HT1080 (cell line): ENCODE results near the gene DISC1. TPM values are rescaled to one million over a fixed set of nuclear protein-coding genes. Genes with fewer than 3 reads are reported as not detected.

Experiments
- DNase-seq: peaks from one replicate; pipeline ENCODE4 v3.0.0-alpha.2; 2015; ENCODE audit warnings: low read depth
- total RNA-seq: library from RNA; depleted of rRNA; stranded (reverse); fragments of >200 nt; shearing (Covaris generic); gene quantifications from 2 replicates; pipeline ENCODE4 v1.2.3, GENCODE V29; 2014

DISC1 gene
- total RNA-seq, 1 experiment from 2014 or later: 5.5 TPM

GRCh38 chr1:231806623-231807495, 180.3 kb downstream of the DISC1 start:
- DNase-seq: peak; percentile 45

DNA sequence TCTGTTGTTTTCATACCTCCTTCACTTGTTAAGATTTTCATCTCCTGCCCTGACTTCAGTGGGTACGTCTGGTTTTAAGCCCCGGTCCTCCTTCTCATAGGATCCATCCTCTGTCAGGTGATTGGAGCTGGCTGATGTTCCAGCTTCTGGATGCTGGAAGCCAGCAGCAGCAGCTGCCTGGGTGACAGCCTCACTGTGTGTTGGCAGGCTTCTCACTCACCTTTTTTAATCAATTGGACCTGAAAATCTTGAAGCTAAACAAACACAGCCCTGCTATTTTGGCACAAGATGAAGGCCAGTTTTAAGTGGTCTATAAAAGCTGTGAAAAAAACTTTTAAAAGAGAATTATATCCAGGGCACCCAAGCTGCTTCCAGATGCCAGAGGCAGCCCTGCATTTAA, 181.0 kb downstream of the DISC1 start:
- DNase-seq: no peak

GRCh38 chr1:231808116-231808515, 181.5 kb downstream of the DISC1 start:
- DNase-seq: no peak

- peak; percentile 89 for DNase-seq
These were observed 182.4 kb downstream of the DISC1 start for GRCh38 chr1:231808990-231809389.

DNA sequence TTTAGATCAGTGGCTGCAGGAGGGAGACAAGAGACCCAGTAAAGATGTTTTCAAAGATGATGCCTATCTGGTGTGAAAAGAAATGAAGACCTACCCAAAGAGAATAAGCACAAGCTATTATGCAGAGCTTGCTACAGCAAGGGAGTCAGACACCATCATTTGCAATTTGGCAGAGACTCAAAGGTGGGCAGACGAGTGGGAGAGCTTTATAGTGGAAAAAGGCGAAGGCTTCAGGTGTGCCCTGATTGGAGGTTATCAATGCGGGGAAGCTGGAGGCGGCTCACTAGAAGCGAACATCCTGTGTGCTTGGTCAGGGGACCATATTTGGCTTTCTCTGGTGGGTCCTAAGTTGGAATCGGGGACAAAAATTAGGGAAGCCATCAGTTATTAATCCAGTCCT, 183.8 kb downstream of the DISC1 start:
- no peak for DNase-seq

DNA sequence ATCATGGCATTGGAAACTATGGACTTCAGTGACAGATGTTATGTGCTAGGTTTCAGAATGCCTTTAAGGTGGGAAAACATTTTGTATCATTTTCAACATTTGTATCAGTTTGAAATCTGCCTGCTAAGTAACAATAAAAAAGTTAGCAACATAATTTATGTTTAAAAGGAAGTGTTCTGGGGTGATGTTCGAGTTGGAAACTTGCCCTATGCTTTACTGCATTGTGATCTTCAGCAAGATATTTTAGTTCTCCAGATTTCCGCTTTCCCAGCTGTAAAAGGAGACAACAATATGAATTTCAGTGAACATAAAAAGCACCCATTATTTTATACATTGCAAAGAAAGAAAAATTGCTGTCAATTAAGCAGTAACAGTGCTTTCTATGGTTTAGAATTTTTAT, 187.4 kb downstream of the DISC1 start:
- DNase-seq: no peak

GRCh38 chr1:231814521-231814920, 187.9 kb downstream of the DISC1 start:
- no peak for DNase-seq

- peak; percentile 4 for DNase-seq
These were observed 191.2 kb downstream of the DISC1 start for GRCh38 chr1:231817801-231818200.

DNA sequence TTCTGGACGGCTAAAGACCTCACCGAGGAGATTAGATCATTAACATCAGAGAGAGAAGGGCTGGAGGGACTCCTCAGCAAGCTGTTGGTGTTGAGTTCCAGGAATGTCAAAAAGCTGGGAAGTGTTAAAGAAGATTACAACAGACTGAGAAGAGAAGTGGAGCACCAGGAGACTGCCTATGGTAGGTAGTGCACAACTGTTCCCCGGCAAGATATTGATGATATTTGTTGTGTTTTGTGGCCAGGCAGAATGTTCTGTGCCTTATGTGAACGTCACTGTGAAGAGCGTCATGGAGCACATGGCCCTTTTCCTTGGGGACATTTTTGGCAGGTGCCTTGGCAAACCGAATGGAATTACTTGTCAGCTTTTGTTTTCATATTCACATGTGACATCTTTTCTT, 191.7 kb downstream of the DISC1 start:
- DNase-seq: no peak

DNA sequence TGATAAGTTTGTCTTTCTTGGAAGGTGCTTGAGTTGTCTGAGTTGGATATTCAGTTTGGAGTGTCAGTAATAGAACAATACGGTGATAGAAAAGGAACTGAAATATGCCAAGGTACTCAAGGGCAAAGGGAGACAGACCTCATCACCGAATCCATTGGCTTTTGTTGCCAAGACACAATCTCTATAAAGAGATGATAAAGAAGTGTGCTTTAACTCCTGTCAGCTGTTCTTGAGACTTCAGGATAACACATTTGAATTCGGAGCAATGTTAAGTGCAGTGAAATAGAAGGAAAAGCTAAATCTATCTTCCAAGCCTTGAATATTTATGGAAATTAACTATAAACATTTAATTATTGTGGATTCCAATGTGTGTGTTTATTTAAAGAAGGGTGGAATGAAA, 194.7 kb downstream of the DISC1 start:
- no peak for DNase-seq

DNA sequence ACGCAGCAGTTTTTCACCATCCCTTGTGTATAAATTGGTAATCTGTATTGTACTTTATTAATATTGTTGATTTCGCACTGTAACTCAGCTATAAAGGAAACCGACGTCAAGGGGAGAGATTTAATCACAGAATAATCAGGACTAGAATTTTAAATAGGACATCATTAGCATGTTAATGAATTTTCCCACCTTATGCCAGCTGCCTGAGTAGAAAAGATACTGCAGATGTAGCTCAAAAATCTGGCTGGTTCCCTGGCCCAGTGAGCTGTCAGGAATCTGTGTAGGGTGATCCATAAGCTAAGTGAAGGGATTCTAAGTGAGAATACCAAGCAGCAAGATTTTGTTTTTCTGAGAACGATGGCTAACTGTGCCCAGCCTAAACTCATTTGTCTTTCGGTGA, 195.5 kb downstream of the DISC1 start:
- no peak for DNase-seq

GRCh38 chr1:231826566-231826965, 200.0 kb downstream of the DISC1 start:
- no peak for DNase-seq

- DNase-seq: peak; percentile 79
These were observed 200.9 kb downstream of the DISC1 start for GRCh38 chr1:231827337-231828105.

- peak; percentile 95 for DNase-seq
These were observed 201.8 kb downstream of the DISC1 start for GRCh38 chr1:231828182-231828920.

DNA sequence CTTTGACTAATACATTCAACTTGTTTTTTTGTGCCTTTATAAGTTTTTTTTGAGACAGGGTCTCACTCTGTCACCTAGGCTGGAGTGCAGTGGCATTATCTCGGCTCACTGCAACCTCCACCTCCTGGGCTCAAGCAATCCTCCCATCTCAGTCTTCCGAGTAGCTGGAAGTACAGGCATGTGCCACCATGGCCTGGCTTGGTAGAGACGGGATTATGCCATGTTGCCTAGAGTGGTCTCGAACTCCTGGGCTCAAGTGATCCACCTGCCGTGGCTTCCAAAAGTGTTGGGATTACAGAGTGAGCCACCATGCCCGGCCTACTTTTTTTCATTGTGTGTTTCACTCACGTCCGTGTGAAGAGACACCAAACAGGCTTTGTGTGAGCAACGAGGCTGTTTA, 202.7 kb downstream of the DISC1 start:
- no peak for DNase-seq

- DNase-seq: no peak
These were observed 209.8 kb downstream of the DISC1 start for GRCh38 chr1:231836227-231836893.

DNA sequence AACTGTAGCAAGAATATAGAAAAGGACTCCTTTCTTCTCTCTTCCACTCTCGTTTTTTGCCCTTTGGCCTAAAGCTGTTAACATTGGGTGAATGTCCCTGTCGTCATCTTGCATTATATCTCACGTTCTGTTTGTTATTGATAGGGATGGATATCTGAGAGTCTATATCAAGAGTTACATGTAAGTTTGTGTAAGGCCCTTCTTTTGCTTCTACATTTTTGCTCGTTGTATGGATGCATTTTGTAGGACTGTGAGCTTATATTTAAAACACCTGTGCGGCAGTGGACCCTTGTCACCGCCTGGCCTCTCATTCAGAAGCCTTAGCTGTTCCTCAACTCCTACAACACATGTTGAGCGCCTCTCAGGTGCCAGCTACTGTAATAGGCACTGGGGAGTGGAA, 211.9 kb downstream of the DISC1 start:
- no peak for DNase-seq

GRCh38 chr1:231839999-231840398, 213.4 kb downstream of the DISC1 start:
- no peak for DNase-seq

DNA sequence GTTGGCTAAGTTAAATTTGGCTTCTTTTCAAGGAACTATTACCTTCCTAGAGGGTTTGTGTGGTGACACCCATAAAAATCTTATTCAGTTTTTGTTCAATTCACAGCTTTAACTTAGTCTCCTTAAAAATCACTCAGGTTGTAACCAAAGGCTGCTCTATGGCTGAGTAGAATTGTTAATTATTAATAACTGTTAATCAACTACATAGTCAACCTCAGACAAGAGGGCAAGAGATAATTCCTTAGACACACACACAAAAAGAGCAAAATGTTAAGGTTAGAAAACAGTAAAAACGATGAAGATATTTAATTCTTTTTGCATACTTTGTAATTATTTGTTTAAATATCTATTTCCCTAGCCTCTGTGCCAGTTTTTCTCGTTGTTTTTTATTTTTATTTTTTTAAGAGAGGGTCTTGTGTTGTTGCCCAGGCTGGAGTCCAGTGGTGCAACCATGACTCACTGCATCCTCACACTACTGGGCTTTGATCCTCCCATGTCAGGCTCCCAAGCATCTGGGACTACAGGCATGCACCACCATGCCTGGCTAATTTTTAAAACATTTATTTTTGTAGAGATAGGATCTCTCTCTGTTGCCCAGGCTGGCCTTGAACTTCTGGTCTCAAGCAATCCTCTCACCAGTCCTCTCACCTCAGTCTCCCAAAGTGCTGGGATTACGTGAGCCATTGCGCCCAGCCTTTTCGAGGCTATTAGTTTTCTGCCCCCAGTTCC, 215.2 kb downstream of the DISC1 start:
- DNase-seq: peak; percentile 56

- DNase-seq: no peak
These were observed 215.9 kb downstream of the DISC1 start for GRCh38 chr1:231842441-231842840.
